Dendritic cell treated with granulocyte-macrophage colony-stimulating factor and Interleukin-4, amounts not matched to agents 40 ng/mL and 50 ng/mL, for 4 days (primary cell): ENCODE measurements around the gene CDKN2AIPNL.
A peak's percentile ranks its signal among the peaks of the same experiment; 100 is the strongest.

Experiments used
- H3K27ac Mint-ChIP-seq: one replicate; pipeline ENCODE4 v1.8.0; 2022; ENCODE audit warnings: mild to moderate bottlenecking, mixed read lengths
- H3K27me3 Mint-ChIP-seq: one replicate; pipeline ENCODE4 v1.8.0; 2022; ENCODE audit warnings: mild to moderate bottlenecking, mixed read lengths
- H3K36me3 Mint-ChIP-seq: one replicate; pipeline ENCODE4 v1.8.0; 2022; ENCODE audit warnings: low read depth, mixed read lengths
- H3K4me1 Mint-ChIP-seq: one replicate; pipeline ENCODE4 v1.8.0; 2022; ENCODE audit warnings: low read depth, mixed read lengths
- H3K4me3 Mint-ChIP-seq: one replicate; pipeline ENCODE4 v1.8.0; 2022; ENCODE audit warnings: mild to moderate bottlenecking, moderate library complexity, mixed read lengths
- H3K9me3 Mint-ChIP-seq: one replicate; pipeline ENCODE4 v1.8.0; 2022; ENCODE audit warnings: mixed read lengths
- intact Hi-C: fragments of 100-400 bp; cut with micrococcal nuclease; formaldehyde crosslinking; loops from one replicate; pipeline ENCODE4 v1.15.0; 2022

Gene CDKN2AIPNL

GRCh38 chr5:134447815-134448520 is 36.3 kb upstream of the CDKN2AIPNL start:
- H3K27me3 Mint-ChIP-seq = no peaks in the 10 kb centered on the region
- no peaks in the 10 kb centered on the region for H3K36me3 Mint-ChIP-seq
- H3K27ac Mint-ChIP-seq = no peak overlapping the region
- peaks cover 5% of the 10 kb centered on the region for H3K4me1 Mint-ChIP-seq
- intact Hi-C loops = no loop called here
- H3K4me3 Mint-ChIP-seq = no peak overlapping the region
- no peaks in the 10 kb centered on the region for H3K9me3 Mint-ChIP-seq

DNA sequence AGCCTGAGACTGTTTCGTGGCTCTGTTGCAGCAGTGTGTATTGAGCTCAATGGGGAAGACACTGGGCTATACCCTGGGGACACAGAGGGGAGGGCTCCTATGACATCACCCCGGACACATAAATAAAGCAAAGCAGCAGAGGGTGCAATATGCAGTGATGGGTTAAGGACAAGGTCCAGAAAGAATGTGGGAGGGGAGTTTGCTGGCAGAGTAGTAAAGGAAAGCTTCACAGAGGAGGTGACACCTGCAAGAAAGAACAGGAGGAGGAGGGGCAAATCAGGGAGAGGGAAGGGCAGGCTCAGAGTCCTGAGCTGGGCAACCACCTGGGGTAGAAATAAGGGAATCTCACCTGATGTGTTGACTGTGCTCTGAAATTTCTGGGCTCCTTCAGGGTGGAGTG is 35.3 kb upstream of the CDKN2AIPNL start:
- intact Hi-C loops = no loop called here
- Mint-ChIP-seq H3K27ac (no peak overlapping the region), H3K4me3 (no peak overlapping the region), H3K4me1 (peaks cover 5% of the 10 kb centered on the region), H3K27me3 (no peaks in the 10 kb centered on the region), H3K36me3 (no peaks in the 10 kb centered on the region), H3K9me3 (no peaks in the 10 kb centered on the region)

DNA sequence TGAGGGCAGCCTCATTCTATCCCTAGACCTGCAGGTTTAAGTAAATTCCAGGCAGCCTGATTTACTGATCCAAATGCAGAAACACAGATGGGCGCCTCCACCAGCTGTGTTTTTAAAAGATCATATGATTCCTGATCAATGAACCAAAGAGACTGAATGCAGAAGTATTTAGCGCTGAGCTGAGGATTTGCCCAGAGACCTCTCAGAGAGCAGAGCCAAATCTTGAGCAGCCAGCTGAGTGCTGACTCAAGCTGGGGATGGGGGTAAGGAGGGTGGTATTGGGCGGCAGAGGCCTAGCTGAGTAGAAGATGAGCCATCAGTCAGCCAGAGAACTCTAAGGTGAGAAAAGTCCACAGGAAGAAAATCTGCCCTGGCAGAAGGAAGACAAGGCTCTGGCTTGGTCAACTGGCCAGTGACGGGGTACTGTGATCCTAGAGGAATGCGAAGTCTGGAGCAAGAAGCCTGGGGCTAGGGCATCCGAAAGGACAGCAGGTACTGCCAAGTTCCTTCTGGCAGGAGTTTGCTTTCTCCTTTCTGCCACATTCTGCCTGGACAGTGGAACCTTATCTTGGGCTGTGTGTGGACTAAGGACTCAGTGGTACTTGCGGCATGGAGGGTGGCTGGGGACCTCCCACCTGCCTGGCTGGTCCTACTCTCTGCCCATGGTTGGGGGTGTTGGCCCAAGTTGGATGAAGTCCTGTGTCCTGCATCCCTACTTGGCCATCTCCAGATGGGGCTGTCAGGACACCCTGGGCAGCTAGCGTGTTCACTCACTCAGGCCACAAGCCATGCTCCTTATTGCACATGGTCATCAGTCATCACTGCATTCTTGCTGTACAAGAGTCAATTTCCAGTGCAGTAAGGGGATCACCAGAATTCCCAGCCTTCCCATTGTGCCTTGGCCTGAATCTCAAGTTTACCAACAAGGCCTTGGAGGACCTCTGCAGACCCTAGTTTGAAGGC is 34.5 kb upstream of the CDKN2AIPNL start:
- H3K4me3 Mint-ChIP-seq = no peak overlapping the region

GRCh38 chr5:134444941-134445471 is 33.3 kb upstream of the CDKN2AIPNL start:
- no peaks in the 10 kb centered on the region for H3K4me1 Mint-ChIP-seq
- no peak overlapping the region for H3K27ac Mint-ChIP-seq
- H3K27me3 Mint-ChIP-seq = no peaks in the 10 kb centered on the region
- H3K4me3 Mint-ChIP-seq = no peak overlapping the region
- intact Hi-C loops = no loop called here
- H3K9me3 Mint-ChIP-seq = no peaks in the 10 kb centered on the region
- no peaks in the 10 kb centered on the region for H3K36me3 Mint-ChIP-seq

More for the DNA sequence above, 34.5 kb upstream of the CDKN2AIPNL start:
- no peaks in the 10 kb centered on the region for H3K36me3 Mint-ChIP-seq
- intact Hi-C loops = no loop called here
- H3K9me3 Mint-ChIP-seq = no peaks in the 10 kb centered on the region
- no peak overlapping the region for H3K27ac Mint-ChIP-seq
- peaks cover 5% of the 10 kb centered on the region for H3K4me1 Mint-ChIP-seq
- no peaks in the 10 kb centered on the region for H3K27me3 Mint-ChIP-seq

DNA sequence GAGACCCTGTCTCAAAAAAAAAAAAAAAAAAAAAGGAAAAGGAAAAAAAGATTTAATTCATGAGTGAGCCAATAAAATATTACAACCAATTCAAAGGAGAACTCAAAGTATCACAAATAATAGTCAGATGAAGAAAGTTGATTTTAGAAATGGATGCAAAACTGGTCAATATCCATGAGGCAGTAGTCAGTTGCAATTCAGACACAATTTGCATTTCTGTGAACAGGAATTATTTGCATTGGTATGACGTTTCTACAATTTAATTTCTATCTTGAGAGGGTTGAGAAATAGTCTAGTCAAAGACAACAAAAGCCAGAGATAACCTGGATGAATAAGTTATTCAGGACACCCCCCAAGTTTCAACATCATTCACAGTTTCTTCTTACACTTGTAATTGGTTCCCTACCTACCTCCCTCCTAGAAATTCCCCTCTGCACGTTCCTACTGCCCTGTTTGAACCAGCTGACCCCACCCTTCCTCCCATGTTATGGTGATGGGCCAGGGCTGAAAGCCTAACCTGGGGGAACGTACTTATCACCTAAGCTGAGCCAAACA is 28.6 kb upstream of the CDKN2AIPNL start:
- Mint-ChIP-seq H3K9me3 (no peaks in the 10 kb centered on the region), H3K4me1 (peaks cover 14% of the 10 kb centered on the region), H3K27ac (no peak overlapping the region), H3K4me3 (no peak overlapping the region), H3K36me3 (no peaks in the 10 kb centered on the region), H3K27me3 (no peaks in the 10 kb centered on the region)
- intact Hi-C loops = no loop called here

- intact Hi-C loops = no loop called here
- Mint-ChIP-seq H3K27ac (no peak overlapping the region), H3K4me1 (peaks cover 14% of the 10 kb centered on the region), H3K27me3 (no peaks in the 10 kb centered on the region), H3K9me3 (no peaks in the 10 kb centered on the region), H3K36me3 (no peaks in the 10 kb centered on the region), H3K4me3 (no peak overlapping the region)
Observed at GRCh38 chr5:134439210-134439654, 27.6 kb upstream of the CDKN2AIPNL start.

DNA sequence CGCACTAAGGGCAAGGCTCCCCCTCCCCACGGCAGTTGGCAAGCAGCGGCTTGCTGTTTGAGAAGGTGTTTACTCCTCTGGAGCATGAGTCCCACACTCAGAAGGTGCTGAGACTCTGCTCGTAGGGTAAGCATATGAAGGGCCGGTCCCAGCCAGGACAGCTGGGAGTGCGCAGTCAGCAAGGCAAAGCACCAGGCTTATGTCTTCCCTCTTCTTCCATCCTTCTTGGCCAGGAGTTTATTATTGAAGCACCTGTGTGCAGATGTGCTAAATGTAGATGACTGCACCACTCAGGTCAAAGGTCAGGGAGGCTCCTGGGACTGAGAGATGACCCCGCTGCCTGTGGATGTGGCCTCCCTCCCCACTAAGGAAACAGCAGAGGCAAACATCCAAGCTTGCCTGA is 27.0 kb upstream of the CDKN2AIPNL start:
- no peak overlapping the region for H3K27ac Mint-ChIP-seq
- intact Hi-C loops = no loop called here
- peaks cover 14% of the 10 kb centered on the region for H3K4me1 Mint-ChIP-seq
- no peaks in the 10 kb centered on the region for H3K9me3 Mint-ChIP-seq
- H3K4me3 Mint-ChIP-seq = no peak overlapping the region
- H3K36me3 Mint-ChIP-seq = no peaks in the 10 kb centered on the region
- H3K27me3 Mint-ChIP-seq = no peaks in the 10 kb centered on the region

- no peak overlapping the region for H3K27ac Mint-ChIP-seq
- H3K4me1 Mint-ChIP-seq = peaks cover 14% of the 10 kb centered on the region
- no peaks in the 10 kb centered on the region for H3K9me3 Mint-ChIP-seq
- intact Hi-C loops = no loop called here
- H3K4me3 Mint-ChIP-seq = no peak overlapping the region
- H3K36me3 Mint-ChIP-seq = no peaks in the 10 kb centered on the region
- no peaks in the 10 kb centered on the region for H3K27me3 Mint-ChIP-seq
Observed at GRCh38 chr5:134437847-134438581, 26.3 kb upstream of the CDKN2AIPNL start.

GRCh38 chr5:134437340-134437846 is 25.7 kb upstream of the CDKN2AIPNL start:
- H3K27ac Mint-ChIP-seq = peak overlapping the region; percentile 61

DNA sequence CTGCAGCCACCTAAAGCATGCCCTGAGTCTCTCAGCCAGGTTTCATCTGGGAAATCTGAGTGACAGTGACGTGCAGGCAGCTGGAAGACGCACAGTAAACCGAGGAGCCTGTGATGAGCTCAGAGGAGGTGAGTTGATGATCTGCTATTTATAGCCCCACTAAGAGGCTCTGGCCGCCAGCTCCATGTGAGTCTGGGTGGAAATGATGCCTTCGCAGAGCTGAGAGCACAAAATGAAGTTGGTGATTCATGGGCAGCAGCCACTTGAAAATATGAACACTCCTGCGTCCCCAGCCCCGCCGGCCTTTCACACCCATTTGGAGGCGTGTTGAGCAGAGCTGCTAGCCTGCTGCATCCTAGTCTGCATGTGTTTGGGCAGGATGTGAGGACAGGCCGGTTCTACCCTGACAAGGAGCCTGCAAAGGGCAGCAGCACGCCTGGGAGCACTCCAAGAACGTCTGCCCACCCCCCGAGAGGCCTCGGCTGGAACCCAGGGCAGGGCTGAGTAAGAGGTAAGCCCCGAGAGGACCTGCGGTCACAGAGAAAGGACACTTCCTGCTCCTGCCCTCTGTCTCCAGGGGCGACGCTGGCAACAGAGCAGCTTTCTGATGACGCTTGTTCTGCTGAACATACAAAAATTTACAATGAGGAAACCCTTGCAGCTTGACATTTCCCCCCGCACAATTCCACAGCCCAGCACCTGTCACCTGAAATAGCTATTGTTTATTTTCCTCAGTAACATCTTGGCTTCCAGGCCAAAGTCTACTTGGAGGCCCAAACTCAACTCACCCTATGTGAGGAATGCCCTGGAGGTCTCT is 25.1 kb upstream of the CDKN2AIPNL start:
- Mint-ChIP-seq H3K27me3 (no peaks in the 10 kb centered on the region), H3K27ac (peak overlapping the region; percentile 61), H3K9me3 (no peaks in the 10 kb centered on the region), H3K4me3 (peak overlapping the region; percentile 39), H3K4me1 (peaks cover 14% of the 10 kb centered on the region), H3K36me3 (no peaks in the 10 kb centered on the region)
- intact Hi-C loops = no loop called here

More at GRCh38 chr5:134437340-134437846, 25.7 kb upstream of the CDKN2AIPNL start:
- H3K36me3 Mint-ChIP-seq = no peaks in the 10 kb centered on the region
- H3K4me1 Mint-ChIP-seq = peaks cover 14% of the 10 kb centered on the region
- no peak overlapping the region for H3K4me3 Mint-ChIP-seq
- intact Hi-C loops = no loop called here
- H3K27me3 Mint-ChIP-seq = no peaks in the 10 kb centered on the region
- H3K9me3 Mint-ChIP-seq = no peaks in the 10 kb centered on the region

GRCh38 chr5:134435560-134435959 is 23.9 kb upstream of the CDKN2AIPNL start:
- Mint-ChIP-seq H3K27me3 (no peaks in the 10 kb centered on the region), H3K36me3 (no peaks in the 10 kb centered on the region), H3K4me3 (no peak overlapping the region), H3K4me1 (peaks cover 14% of the 10 kb centered on the region), H3K27ac (no peak overlapping the region), H3K9me3 (no peaks in the 10 kb centered on the region)
- intact Hi-C loops = no loop called here

DNA sequence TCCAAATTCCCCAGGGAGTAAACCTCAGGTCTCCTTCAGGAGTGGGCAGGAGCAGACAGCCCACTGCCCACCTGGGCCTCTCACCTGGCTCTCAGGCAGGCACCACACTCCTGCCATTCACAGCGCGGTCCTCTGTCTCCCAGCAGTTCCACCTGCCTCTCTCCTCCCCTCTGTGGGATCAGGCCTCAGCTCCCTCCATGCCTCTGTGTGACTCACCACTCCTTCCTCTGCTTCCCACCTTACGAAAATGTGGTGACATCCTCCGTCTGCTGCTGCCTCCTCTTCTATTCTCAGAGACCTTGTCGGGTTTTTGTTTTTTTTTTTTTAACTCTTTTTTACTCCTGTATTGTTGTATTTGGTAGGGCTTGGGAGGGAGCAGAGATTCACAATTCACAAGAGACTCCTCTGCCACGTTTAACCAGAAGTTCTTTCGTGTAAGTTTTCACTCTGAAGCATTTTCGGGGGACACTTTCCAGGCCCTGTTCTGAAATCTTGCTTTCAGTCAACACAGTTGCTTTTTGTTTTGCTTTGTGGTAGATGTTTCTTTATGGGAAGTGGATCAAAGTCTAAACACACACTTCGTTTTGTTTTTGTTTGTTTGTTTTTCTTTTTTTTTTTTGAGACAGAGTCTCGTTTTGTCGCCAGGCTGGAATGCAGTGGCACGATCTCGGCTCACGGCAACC is 21.1 kb upstream of the CDKN2AIPNL start:
- intact Hi-C loops = no loop called here
- H3K4me1 Mint-ChIP-seq = peaks cover 14% of the 10 kb centered on the region
- H3K27ac Mint-ChIP-seq = peak overlapping the region; percentile 8
- H3K9me3 Mint-ChIP-seq = no peaks in the 10 kb centered on the region
- no peaks in the 10 kb centered on the region for H3K27me3 Mint-ChIP-seq
- H3K4me3 Mint-ChIP-seq = no peak overlapping the region
- H3K36me3 Mint-ChIP-seq = no peaks in the 10 kb centered on the region
